Lower lobe of right lung (tissue), 2 donors: ENCODE measurements around the gene SZT2. TPM values are rescaled to one million over a fixed set of nuclear protein-coding genes. Genes with fewer than 3 reads are reported as not detected.

Experiments used
- ATAC-seq, 2 donors: fragments of 200-7000 bp; cut with Tn5 transposase; one replicate each; pipeline ENCODE4 v1.9.1; 2020 to 2022; ENCODE audit warnings: mild to moderate bottlenecking in 2 of 2, moderate library complexity in 2 of 2
- DNase-seq: peaks from one replicate; pipeline ENCODE4 v3.0.0-alpha.2; 2020
- H3K27ac ChIP-seq: fragments of 200-600 bp; one replicate; pipeline ENCODE4 v1.8.0; 2022
- H3K27me3 ChIP-seq: fragments of 200-600 bp; one replicate; pipeline ENCODE4 v1.8.0; 2022; ENCODE audit warnings: low read depth
- H3K36me3 ChIP-seq: fragments of 200-600 bp; one replicate; pipeline ENCODE4 v1.8.0; 2022; ENCODE audit warnings: mild to moderate bottlenecking
- H3K4me1 ChIP-seq: fragments of 200-600 bp; one replicate; pipeline ENCODE4 v1.8.0; 2022
- H3K4me3 ChIP-seq: fragments of 200-600 bp; one replicate; pipeline ENCODE4 v1.8.0; 2022; ENCODE audit warnings: mild to moderate bottlenecking
- H3K9me3 ChIP-seq: fragments of 200-600 bp; one replicate; pipeline ENCODE4 v1.8.0; 2022
- CTCF ChIP-seq: fragments of 200-600 bp; IDR thresholded peaks from one replicate; pipeline ENCODE4 v1.8.0; 2022; ENCODE audit warnings: antibody characterized with exemption, mild to moderate bottlenecking
- intact Hi-C: fragments of 100-400 bp; cut with DNase I; formaldehyde crosslinking; loops from one replicate; pipeline ENCODE4 v1.11.0; 2022
- total RNA-seq: library from RNA; stranded (reverse); fragmentation: NEBNext Ultra II Directional; extraction: Animal tissue kit (Norgen Biotek cat#: 25700); gene quantifications from one replicate; pipeline ENCODE4 v1.2.1, GENCODE V29; 2021
- donor health status: DM: no; HTN: yes; CAD: no; lungs with severe emphysema.

SZT2 gene
- total RNA-seq, 1 donor from 2014 or later: 71.5 TPM

GRCh38 chr1:43373066-43373940 lies 16.4 kb upstream of the SZT2 start:
- no peak for DNase-seq
- Histone ChIP-seq H3K4me1 (peaks cover 23% of the 10 kb centered on the region), H3K4me3 (no peak overlapping the region), H3K36me3 (peaks cover 5% of the 10 kb centered on the region), H3K27ac (peak overlapping the region; percentile 21), H3K27me3 (no peaks in the 10 kb centered on the region), H3K9me3 (no peaks in the 10 kb centered on the region)
- no peak for ATAC-seq
- no peak for TF ChIP-seq CTCF
- intact Hi-C loops: no loop called here

- H3K4me1 ChIP-seq: peaks cover 8% of the 10 kb centered on the region
- no peak for DNase-seq
- H3K27ac ChIP-seq: peak overlapping the region; percentile 5
- H3K9me3 ChIP-seq: no peaks in the 10 kb centered on the region
- H3K36me3 ChIP-seq: peaks cover 22% of the 10 kb centered on the region
- no peak overlapping the region for H3K4me3 ChIP-seq
- intact Hi-C loops: no loop called here
- H3K27me3 ChIP-seq: no peaks in the 10 kb centered on the region
- no peak for TF ChIP-seq CTCF
- peak; percentile 81 to 82 for ATAC-seq
These were observed 12.9 kb upstream of the SZT2 start for GRCh38 chr1:43376723-43377235.

GRCh38 chr1:43377831-43378230 lies 11.9 kb upstream of the SZT2 start:
- Histone ChIP-seq H3K36me3 (peaks cover 32% of the 10 kb centered on the region), H3K4me3 (no peak overlapping the region), H3K4me1 (peaks cover 18% of the 10 kb centered on the region), H3K27me3 (no peaks in the 10 kb centered on the region), H3K27ac (no peak overlapping the region), H3K9me3 (no peaks in the 10 kb centered on the region)
- DNase-seq (no peak), ATAC-seq (no peak)
- intact Hi-C loops: no loop called here
- no peak for TF ChIP-seq CTCF

- no peak overlapping the region for H3K4me3 ChIP-seq
- no peak for ATAC-seq
- intact Hi-C loops: no loop called here
- H3K27ac ChIP-seq: no peak overlapping the region
- no peak for TF ChIP-seq CTCF
- H3K4me1 ChIP-seq: peaks cover 18% of the 10 kb centered on the region
- peaks cover 49% of the 10 kb centered on the region for H3K36me3 ChIP-seq
- DNase-seq: no peak
- H3K9me3 ChIP-seq: no peaks in the 10 kb centered on the region
- H3K27me3 ChIP-seq: no peaks in the 10 kb centered on the region
These were observed 10.2 kb upstream of the SZT2 start for GRCh38 chr1:43379476-43379875.

GRCh38 chr1:43381612-43382011 lies 8.1 kb upstream of the SZT2 start:
- DNase-seq (no peak), ATAC-seq (peak; percentile 68 to 73)
- H3K4me3 ChIP-seq: no peak overlapping the region
- no peak for TF ChIP-seq CTCF
- peaks cover 18% of the 10 kb centered on the region for H3K4me1 ChIP-seq
- H3K27ac ChIP-seq: no peak overlapping the region
- no peaks in the 10 kb centered on the region for H3K27me3 ChIP-seq
- H3K36me3 ChIP-seq: peaks cover 70% of the 10 kb centered on the region
- H3K9me3 ChIP-seq: no peaks in the 10 kb centered on the region
- intact Hi-C loops: no loop called here
